HG02610 (cell line): ENCODE results near the gene C8G.

Source experiments
- ATAC-seq: cut with Tn5 transposase; IDR thresholded peaks from one replicate; pipeline ENCODE4 v1.9.1; 2021; ENCODE audit warnings: mild to moderate bottlenecking, moderate library complexity; ENCODE audit not compliant: unreplicated experiment

C8G gene

DNA sequence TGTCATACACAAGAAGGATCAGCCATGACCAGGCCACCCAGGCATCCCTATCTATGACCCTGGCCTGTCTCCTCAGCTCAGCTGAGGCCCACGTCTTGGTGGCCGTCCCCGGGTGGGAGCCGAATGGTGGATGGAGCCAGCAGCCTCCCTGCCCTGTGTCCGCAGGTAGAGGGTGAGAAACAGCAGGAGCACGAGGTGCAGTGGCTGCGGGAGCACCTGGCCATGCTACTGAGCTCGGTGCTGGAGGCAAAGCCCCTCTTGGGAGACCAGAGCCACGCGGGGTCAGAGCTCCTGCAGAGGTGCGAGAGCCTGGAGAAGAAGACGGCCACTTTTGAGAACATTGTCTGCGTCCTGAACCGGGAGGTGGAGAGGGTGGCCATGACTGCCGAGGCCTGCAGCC, 25.0 kb upstream of the C8G start:
- ATAC-seq, result no peak

DNA sequence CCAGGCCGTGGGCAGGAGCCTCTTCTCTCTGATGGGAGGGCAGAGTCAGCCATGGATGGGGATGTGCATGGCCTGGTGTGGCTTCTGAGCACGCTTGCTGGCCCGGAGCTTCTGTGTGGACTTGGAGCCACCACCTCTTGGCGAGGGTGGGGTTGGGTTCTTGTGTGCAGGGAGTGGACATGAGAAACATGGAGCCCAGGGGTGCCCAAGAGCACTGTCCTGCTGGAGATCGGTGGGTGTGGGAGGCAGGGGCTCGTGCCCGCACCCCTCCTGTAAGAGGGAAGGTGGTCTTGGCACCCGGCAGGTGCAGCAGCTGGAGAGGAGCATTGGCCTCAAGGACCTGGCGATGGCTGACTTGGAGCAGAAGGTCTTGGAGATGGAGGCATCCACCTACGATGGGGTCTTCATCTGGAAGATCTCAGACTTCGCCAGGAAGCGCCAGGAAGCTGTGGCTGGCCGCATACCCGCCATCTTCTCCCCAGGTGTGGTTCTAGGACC, 24.3 kb upstream of the C8G start:
- no peak for ATAC-seq

DNA sequence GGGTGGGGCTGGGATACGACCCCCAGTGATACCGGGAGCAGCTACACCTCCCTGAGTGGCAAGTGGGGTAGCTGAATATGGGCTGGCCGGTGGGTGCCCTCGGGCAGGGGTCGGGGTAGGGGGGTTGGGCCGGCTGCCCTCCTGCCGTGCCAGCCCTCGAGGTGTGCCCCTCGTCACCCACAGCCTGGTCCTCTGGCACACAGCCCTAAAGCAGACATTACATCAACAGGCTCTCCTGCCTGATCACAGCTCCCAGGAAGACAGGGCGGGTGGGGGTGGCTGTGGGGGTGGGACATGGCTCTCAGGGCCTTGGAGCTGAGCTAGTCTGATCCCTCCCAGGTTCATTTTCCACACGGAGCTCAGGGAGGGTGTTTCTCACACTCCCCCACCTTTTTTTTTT, 23.7 kb upstream of the C8G start:
- no peak for ATAC-seq

- no peak for ATAC-seq
Measured at GRCh38 chr9:136921718-136922117, 23.3 kb upstream of the C8G start.

DNA sequence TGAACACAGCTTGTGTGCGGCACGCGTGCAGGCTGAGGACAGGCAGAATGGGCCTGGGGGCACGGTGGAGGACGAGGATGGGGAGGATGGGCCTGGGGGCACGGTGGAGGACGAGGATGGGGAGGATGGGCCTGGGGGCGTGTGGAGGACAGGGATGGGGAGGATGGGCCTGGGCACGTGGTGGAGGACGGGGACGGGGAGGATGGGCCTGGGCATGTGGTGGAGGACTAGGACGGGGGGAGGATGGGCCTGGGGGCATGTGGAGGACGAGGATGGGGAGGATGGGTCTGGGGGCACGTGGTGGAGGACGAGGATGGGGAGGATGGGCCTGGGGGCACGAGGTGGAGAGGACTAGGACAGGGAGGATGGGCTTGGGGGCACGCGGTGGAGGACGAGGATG, 22.5 kb upstream of the C8G start:
- ATAC-seq, result no peak

GRCh38 chr9:136923881-136924280, 21.2 kb upstream of the C8G start:
- ATAC-seq, result no peak

GRCh38 chr9:136925414-136926153, 19.5 kb upstream of the C8G start:
- no peak for ATAC-seq

- no peak for ATAC-seq
Measured at GRCh38 chr9:136926154-136926704, 18.8 kb upstream of the C8G start.

DNA sequence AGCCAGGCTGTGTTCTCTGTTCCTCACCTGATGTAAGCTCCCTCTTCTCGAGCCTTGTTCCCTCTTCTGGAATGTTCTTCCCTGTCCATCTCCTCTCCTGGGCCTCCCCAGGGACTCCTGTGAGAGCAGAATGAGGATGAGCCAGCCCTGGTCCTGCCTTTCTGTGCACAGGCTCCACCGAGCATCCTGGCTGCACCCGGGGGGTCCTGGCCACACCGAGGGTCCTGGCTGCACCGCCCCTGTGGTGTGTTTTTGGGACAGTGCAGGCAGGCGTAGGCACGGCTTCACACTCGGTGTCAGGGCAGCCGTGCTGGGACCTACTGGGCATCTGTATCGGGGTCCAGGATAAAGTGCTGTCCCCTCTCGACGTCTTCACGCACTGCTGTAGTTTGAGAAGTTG, 18.3 kb upstream of the C8G start:
- ATAC-seq, result no peak

DNA sequence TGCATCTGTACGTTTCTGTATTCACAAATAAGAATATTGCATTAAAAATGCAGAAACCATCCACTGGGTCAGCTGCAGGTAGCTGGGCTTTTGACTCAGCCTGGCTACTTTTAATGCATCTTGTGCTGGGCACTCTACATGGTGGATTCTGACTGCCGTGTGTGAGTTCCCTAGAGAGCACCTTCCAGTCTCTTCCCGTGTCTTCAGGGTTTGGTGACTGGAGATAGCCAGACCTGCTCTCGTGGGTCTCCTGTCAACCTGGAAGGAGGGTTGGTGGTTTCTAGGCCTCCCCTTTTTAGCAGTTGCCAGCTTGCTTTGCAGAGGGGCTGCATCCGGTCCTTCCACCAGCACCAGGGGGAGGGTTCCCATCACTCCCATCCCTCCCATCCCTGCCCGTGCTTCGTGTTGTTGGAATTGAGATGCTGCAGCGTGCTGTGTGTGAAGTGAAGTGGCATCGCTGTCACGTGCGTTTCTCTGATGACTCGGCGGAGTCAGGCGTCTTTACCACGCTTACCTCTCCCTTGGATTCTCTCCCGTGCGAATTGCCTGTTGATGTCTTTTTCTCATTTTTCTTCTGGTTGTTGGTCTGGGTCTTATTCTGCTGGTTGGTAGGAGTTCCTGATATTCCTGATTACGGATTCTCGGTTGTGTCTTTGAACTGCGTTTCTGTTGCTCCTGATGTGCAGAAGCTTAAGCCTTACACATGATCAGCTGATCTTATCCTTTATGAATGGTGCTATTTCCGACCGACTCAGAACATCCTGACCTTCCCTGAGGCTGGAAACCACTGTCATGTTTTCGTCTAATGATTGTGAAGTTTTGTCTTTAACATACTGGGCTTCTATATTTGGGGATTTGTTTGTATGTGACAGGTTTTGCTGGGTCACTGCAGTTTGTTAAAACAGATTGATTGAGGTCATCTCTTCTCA, 17.4 kb upstream of the C8G start:
- ATAC-seq, result no peak

DNA sequence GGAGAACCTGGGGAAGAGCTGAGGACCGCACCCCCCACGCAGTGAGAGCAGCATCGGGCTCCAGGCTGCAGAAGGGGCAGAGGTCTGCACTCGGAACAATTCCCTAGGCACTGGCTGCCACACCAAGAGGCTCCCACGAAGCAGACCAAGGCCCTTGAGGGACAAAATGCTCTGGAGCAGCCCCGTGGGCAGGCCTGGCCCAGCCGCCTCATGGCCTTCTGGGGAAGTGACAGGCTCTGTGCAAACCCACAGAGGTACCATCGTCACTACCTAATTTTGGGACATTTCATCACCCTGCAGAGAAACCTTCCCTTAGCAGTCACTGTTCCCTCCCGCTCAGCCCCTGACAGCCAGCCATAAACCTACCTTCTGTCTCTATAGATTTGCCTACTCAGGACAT, 16.5 kb upstream of the C8G start:
- ATAC-seq, result no peak

DNA sequence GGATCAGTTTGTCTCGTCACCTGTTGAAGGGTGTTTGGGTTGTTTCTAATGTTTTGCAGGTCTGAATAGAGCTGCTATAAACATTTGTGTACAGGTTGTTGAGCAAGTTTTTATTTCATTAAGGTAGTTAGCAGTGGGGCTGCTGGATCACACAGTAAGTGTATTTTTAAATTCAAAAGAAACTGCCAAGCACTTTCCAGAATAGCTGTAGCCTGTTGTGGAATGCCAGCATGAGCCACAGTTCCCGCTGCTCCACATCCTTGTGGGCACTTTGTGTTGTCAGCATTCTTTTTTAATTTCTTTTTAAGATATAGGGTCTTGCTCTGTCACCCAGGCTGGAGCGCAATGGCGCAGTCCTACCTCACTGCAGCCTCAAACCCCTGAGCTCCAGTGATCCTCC, 15.0 kb upstream of the C8G start:
- no peak for ATAC-seq

GRCh38 chr9:136931611-136932130, 13.4 kb upstream of the C8G start:
- no peak for ATAC-seq

DNA sequence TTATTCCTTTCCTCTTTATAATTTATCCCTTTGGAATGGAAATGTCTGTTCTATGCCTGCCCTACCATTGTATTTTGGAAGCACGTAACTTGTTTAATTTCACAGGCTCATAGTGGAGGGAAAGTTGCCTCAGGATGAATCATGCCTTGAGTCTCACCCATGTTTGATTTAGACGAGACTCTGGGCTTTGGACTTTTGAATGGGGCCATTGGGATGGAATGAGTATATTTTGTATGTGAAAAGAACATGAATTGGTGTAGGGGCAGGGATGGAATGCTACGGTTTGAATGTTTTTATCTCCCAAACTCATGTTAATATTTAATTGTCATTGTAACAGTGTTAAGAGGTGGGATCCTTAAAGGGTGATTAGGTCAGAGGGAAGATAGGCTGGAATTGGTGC, 10.8 kb upstream of the C8G start:
- ATAC-seq, result no peak

GRCh38 chr9:136935651-136936050, 9.4 kb upstream of the C8G start:
- ATAC-seq, result no peak

DNA sequence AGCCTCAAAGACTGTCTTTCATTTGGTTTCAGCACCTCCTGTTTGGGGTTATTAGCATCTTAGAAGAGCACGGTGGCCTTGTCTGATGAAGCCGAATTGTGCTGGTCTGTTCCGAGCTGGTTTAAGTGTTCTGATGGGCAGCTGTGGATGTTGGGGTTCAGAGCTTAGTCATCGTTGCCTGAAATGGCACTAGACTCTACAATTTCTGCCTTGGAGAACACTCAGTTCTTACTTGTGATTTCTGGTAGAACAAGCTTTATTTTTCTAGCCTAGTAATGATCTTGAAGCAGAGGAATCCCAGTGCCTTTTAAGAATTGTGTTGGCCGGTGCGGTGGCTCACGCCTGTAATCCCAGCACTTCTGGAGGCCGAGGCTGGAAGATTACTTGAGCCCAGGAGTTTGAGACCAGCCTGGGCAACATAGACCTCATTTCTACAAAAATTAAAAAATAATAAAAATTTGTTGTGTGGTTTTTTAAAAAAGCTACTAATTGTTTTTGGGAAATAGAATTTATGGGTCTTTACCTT, 8.3 kb upstream of the C8G start:
- ATAC-seq, result no peak

- no peak for ATAC-seq
Measured at GRCh38 chr9:136937186-136938001, 7.6 kb upstream of the C8G start.

- no peak for ATAC-seq
Measured at GRCh38 chr9:136939431-136939995, 5.5 kb upstream of the C8G start.

- no peak for ATAC-seq
Measured at GRCh38 chr9:136939996-136940525, 5.0 kb upstream of the C8G start.
